ENCODE results near the gene XPOT. TPM values are rescaled to one million over a fixed set of nuclear protein-coding genes. Genes with fewer than 3 reads are reported as not detected.

Gene XPOT
- total RNA-seq, 2 donors from 2014 or later = 94.9 to 100 TPM

- H3K9me3 Mint-ChIP-seq = peaks cover 1% of the 10 kb centered on the region
- peaks cover 65% of the 10 kb centered on the region for H3K36me3 Mint-ChIP-seq (ENCODE audit: low read depth)
Measured at GRCh38 chr12:64469455-64470142, 65.4 kb downstream of the XPOT start.

GRCh38 chr12:64470495-64470894 lies 66.3 kb downstream of the XPOT start:
- no peak for TF ChIP-seq CTCF (conservative IDR thresholded peaks at IDR 0.05)
- H3K4me1 ChIP-seq (ENCODE audit: control insufficient read depth, insufficient read depth, low read length) = no peaks in the 10 kb centered on the region
- no peak overlapping the region for H3K27ac Mint-ChIP-seq
- WGBS, 2 experiments (ENCODE audit: insufficient coverage in 1 of 2, insufficient read length in 1 of 2) = 97 to 100% methylated on average over 1 to 2 of the region's 2 CpGs
- H3K36me3 Mint-ChIP-seq (ENCODE audit: low read depth) = peaks cover 68% of the 10 kb centered on the region
- no peak overlapping the region for H3K4me3 ChIP-seq (ENCODE audit: low read length)
- H3K9ac ChIP-seq (ENCODE audit: extremely low read depth, low read length, poor library complexity, severe bottlenecking) = no peak overlapping the region
- H3K9me3 ChIP-seq (ENCODE audit: control insufficient read depth, low read length) = peaks cover 10% of the 10 kb centered on the region
- H3K27me3 ChIP-seq (ENCODE audit: control insufficient read depth, insufficient read depth, low read length, poor library complexity, severe bottlenecking) = no peaks in the 10 kb centered on the region
- peaks cover 10% of the 10 kb centered on the region for H3K9me3 Mint-ChIP-seq
- no peak overlapping the region for H3K27ac ChIP-seq (ENCODE audit: low read depth, low read length)
- no peak overlapping the region for H3K4me3 Mint-ChIP-seq
- no peak for DNase-seq
- no peaks in the 10 kb centered on the region for H3K27me3 Mint-ChIP-seq (ENCODE audit: insufficient read depth)
- peaks cover 81% of the 10 kb centered on the region for H3K36me3 ChIP-seq (ENCODE audit: control insufficient read depth, insufficient read depth, low read length)
- no peaks in the 10 kb centered on the region for H3K4me1 Mint-ChIP-seq

More at GRCh38 chr12:64469455-64470142, 65.4 kb downstream of the XPOT start:
- Mint-ChIP-seq H3K27me3 (ENCODE audit: insufficient read depth) (no peaks in the 10 kb centered on the region), H3K27ac (peak overlapping the region; percentile 4), H3K4me3 (no peak overlapping the region), H3K4me1 (no peaks in the 10 kb centered on the region)
- DNase-seq = no peak
- Histone ChIP-seq H3K9ac (ENCODE audit: extremely low read depth, low read length, poor library complexity, severe bottlenecking) (no peak overlapping the region), H3K27ac (ENCODE audit: low read depth, low read length) (no peak overlapping the region), H3K4me1 (ENCODE audit: control insufficient read depth, insufficient read depth, low read length) (no peaks in the 10 kb centered on the region), H3K36me3 (ENCODE audit: control insufficient read depth, insufficient read depth, low read length) (peaks cover 81% of the 10 kb centered on the region), H3K4me3 (ENCODE audit: low read length) (no peak overlapping the region), H3K27me3 (ENCODE audit: control insufficient read depth, insufficient read depth, low read length, poor library complexity, severe bottlenecking) (no peaks in the 10 kb centered on the region), H3K9me3 (ENCODE audit: control insufficient read depth, low read length) (peaks cover under 1% of the 10 kb centered on the region)
- 92 to 100% methylated on average over 2 of the region's 2 CpGs for WGBS, 2 experiments (ENCODE audit: insufficient coverage in 1 of 2, insufficient read length in 1 of 2)
- no peak for TF ChIP-seq CTCF (conservative IDR thresholded peaks at IDR 0.05)

GRCh38 chr12:64473176-64473575 lies 69.0 kb downstream of the XPOT start:
- H3K36me3 Mint-ChIP-seq (ENCODE audit: low read depth) = peaks cover 79% of the 10 kb centered on the region
- 91 to 100% methylated on average over 2 of the region's 2 CpGs for WGBS, 2 experiments (ENCODE audit: insufficient coverage in 1 of 2, insufficient read length in 1 of 2)
- Histone ChIP-seq H3K4me3 (ENCODE audit: low read length) (no peak overlapping the region), H3K27ac (ENCODE audit: low read depth, low read length) (no peak overlapping the region), H3K9me3 (ENCODE audit: control insufficient read depth, low read length) (peaks cover 27% of the 10 kb centered on the region), H3K27me3 (ENCODE audit: control insufficient read depth, insufficient read depth, low read length, poor library complexity, severe bottlenecking) (no peaks in the 10 kb centered on the region), H3K36me3 (ENCODE audit: control insufficient read depth, insufficient read depth, low read length) (peaks cover 81% of the 10 kb centered on the region), H3K4me1 (ENCODE audit: control insufficient read depth, insufficient read depth, low read length) (no peaks in the 10 kb centered on the region), H3K9ac (ENCODE audit: extremely low read depth, low read length, poor library complexity, severe bottlenecking) (no peak overlapping the region)
- DNase-seq = no peak
- H3K27me3 Mint-ChIP-seq (ENCODE audit: insufficient read depth) = no peaks in the 10 kb centered on the region
- no peak for TF ChIP-seq CTCF (conservative IDR thresholded peaks at IDR 0.05)
- H3K9me3 Mint-ChIP-seq = peaks cover 30% of the 10 kb centered on the region
- H3K4me3 Mint-ChIP-seq = no peak overlapping the region
- H3K4me1 Mint-ChIP-seq = no peaks in the 10 kb centered on the region
- no peak overlapping the region for H3K27ac Mint-ChIP-seq
